GM18861 (cell line): ENCODE results near the gene ELMO3.

Source experiments
- ATAC-seq: cut with Tn5 transposase; IDR thresholded peaks from one replicate; pipeline ENCODE4 v1.9.1; 2021; ENCODE audit not compliant: unreplicated experiment

Gene ELMO3

GRCh38 chr16:67199011-67199807, at the start of gene ELMO3:
Gene ELMO3, plus strand, starts transcription at chr16:67199131. Its CDS starts 196 bp downstream, at chr16:67199327.
- no peak for ATAC-seq

GRCh38 chr16:67149276-67150046, 49.5 kb upstream of the ELMO3 start:
- ATAC-seq = no peak

- ATAC-seq = peak; percentile 33
Measured at GRCh38 chr16:67150047-67150832, 48.7 kb upstream of the ELMO3 start.

GRCh38 chr16:67150833-67151396, 48.0 kb upstream of the ELMO3 start, which contains the start of gene B3GNT9:
Gene B3GNT9, minus strand, starts transcription at chr16:67150998. Its CDS starts 513 bp downstream, at chr16:67150485.
- ATAC-seq = peak; percentile 40

- ATAC-seq = no peak
Measured at GRCh38 chr16:67151431-67152097, 47.4 kb upstream of the ELMO3 start.

- ATAC-seq = no peak
Measured at GRCh38 chr16:67154578-67155294, 44.2 kb upstream of the ELMO3 start.

- no peak for ATAC-seq
Measured at GRCh38 chr16:67155295-67156142, 43.4 kb upstream of the ELMO3 start.

GRCh38 chr16:67156143-67156844, 42.6 kb upstream of the ELMO3 start:
- ATAC-seq = no peak

- ATAC-seq = no peak
Measured at GRCh38 chr16:67157106-67157748, 41.7 kb upstream of the ELMO3 start.

- ATAC-seq = no peak
Measured at GRCh38 chr16:67157892-67158635, 40.9 kb upstream of the ELMO3 start.

GRCh38 chr16:67158637-67159600, 40.0 kb upstream of the ELMO3 start:
- no peak for ATAC-seq

- no peak for ATAC-seq
Measured at GRCh38 chr16:67161595-67162058, 37.3 kb upstream of the ELMO3 start.

GRCh38 chr16:67162506-67163163, 36.3 kb upstream of the ELMO3 start:
- ATAC-seq = no peak

GRCh38 chr16:67163164-67163998, 35.5 kb upstream of the ELMO3 start:
- ATAC-seq = no peak
